Choroid plexus epithelial cell (primary cell): ENCODE data around the gene TNS1.

Source experiments
- DNase-seq: peaks from one replicate; pipeline ENCODE4 v3.0.0-alpha.2; 2010; ENCODE audit warnings: low read depth
- H3K4me3 ChIP-seq: 2 replicates; pipeline ENCODE4 v1.5.1; 2011; ENCODE audit warnings: low read depth, mild to moderate bottlenecking, control low read depth, low read length, moderate library complexity
- TF ChIP-seq, protein P1 (sequence below): conservative IDR thresholded peaks from 2 replicates; pipeline ENCODE4 v1.5.1; 2011; ENCODE audit warnings: low read depth, mild to moderate bottlenecking, control low read depth, inconsistent platforms, low read length, moderate library complexity

Gene TNS1

GRCh38 chr2:217797661-217798069 lies 205.1 kb downstream of the TNS1 start:
- TF ChIP-seq, protein P1, sequence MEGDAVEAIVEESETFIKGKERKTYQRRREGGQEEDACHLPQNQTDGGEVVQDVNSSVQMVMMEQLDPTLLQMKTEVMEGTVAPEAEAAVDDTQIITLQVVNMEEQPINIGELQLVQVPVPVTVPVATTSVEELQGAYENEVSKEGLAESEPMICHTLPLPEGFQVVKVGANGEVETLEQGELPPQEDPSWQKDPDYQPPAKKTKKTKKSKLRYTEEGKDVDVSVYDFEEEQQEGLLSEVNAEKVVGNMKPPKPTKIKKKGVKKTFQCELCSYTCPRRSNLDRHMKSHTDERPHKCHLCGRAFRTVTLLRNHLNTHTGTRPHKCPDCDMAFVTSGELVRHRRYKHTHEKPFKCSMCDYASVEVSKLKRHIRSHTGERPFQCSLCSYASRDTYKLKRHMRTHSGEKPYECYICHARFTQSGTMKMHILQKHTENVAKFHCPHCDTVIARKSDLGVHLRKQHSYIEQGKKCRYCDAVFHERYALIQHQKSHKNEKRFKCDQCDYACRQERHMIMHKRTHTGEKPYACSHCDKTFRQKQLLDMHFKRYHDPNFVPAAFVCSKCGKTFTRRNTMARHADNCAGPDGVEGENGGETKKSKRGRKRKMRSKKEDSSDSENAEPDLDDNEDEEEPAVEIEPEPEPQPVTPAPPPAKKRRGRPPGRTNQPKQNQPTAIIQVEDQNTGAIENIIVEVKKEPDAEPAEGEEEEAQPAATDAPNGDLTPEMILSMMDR, result no peak
- H3K4me3 ChIP-seq, result no peak overlapping the region
- DNase-seq, result no peak

- DNase-seq, result no peak
- H3K4me3 ChIP-seq, result no peak overlapping the region
- TF ChIP-seq, protein P1, result no peak
Observed at GRCh38 chr2:217797165-217797564, 205.6 kb downstream of the TNS1 start.

GRCh38 chr2:217795706-217796465 lies 206.9 kb downstream of the TNS1 start:
- TF ChIP-seq, protein P1, result no peak
- DNase-seq, result no peak
- no peak overlapping the region for H3K4me3 ChIP-seq

- DNase-seq, result no peak
- no peak overlapping the region for H3K4me3 ChIP-seq
- TF ChIP-seq, protein P1, result no peak
Observed at GRCh38 chr2:217795067-217795466, 207.7 kb downstream of the TNS1 start.

GRCh38 chr2:217794133-217794986 lies 208.4 kb downstream of the TNS1 start:
- no peak overlapping the region for H3K4me3 ChIP-seq
- TF ChIP-seq, protein P1, result no peak

GRCh38 chr2:217793566-217794132 lies 209.1 kb downstream of the TNS1 start:
- H3K4me3 ChIP-seq, result no peak overlapping the region
- TF ChIP-seq, protein P1, result no peak
- no peak for DNase-seq

More at GRCh38 chr2:217794133-217794986, 208.4 kb downstream of the TNS1 start:
- DNase-seq, result no peak
